SK-N-SH treated with all-trans-retinoic acid at 6 μM for 48 hours (cell line): ENCODE data around the gene TGFBRAP1.

Experiments
- ATAC-seq: fragments of 200-7000 bp; cut with Tn5 transposase; 3 replicates; pipeline ENCODE4 v1.9.1; 2020; ENCODE audit warnings: mild to moderate bottlenecking, moderate library complexity
- ARNTL ChIP-seq: fragments of 450-650 bp; formaldehyde crosslinking; IDR thresholded peaks from 2 replicates; pipeline ENCODE4 v1.5.0; 2020; ENCODE audit warnings: low read depth, mild to moderate bottlenecking, moderate library complexity, borderline replicate concordance
- BACH2 ChIP-seq: fragments of 250-450 bp; sonication (Bioruptor Pico); IDR thresholded peaks from 2 replicates; pipeline ENCODE4 v1.9.0; 2021; ENCODE audit warnings: mild to moderate bottlenecking, borderline replicate concordance
- CREB5 ChIP-seq: fragments of 250-450 bp; sonication (Bioruptor Pico); IDR thresholded peaks from 2 replicates; pipeline ENCODE4 v1.5.1; 2020; ENCODE audit warnings: low read depth, mild to moderate bottlenecking, moderate library complexity
- CSDC2 ChIP-seq: fragments of 250-450 bp; sonication (Bioruptor Pico); IDR thresholded peaks from 2 replicates; pipeline ENCODE4 v1.5.0; 2020; ENCODE audit warnings: mild to moderate bottlenecking, moderate library complexity
- ESRRG ChIP-seq: fragments of 250-450 bp; sonication (Bioruptor Pico); IDR thresholded peaks from 2 replicates; pipeline ENCODE4 v1.6.1; 2021; ENCODE audit warnings: mild to moderate bottlenecking
- GLIS3 ChIP-seq: fragments of 250-450 bp; sonication (Bioruptor Pico); IDR thresholded peaks from 2 replicates; pipeline ENCODE4 v1.5.0; 2020; ENCODE audit warnings: mild to moderate bottlenecking, moderate library complexity
- ISL1 ChIP-seq: fragments of 250-450 bp; sonication (Bioruptor Pico); IDR thresholded peaks from 2 replicates; pipeline ENCODE4 v2.1.2; 2022; ENCODE audit warnings: mild to moderate bottlenecking, moderate library complexity
- OSR1 ChIP-seq: fragments of 250-450 bp; sonication (Bioruptor Pico); IDR thresholded peaks from 2 replicates; pipeline ENCODE4 v1.8.0; 2022; ENCODE audit warnings: moderate library complexity, mild to moderate bottlenecking, inconsistent platforms
- PATZ1 ChIP-seq: fragments of 250-450 bp; sonication (Bioruptor Pico); IDR thresholded peaks from 2 replicates; pipeline ENCODE4 v1.8.0; 2020; ENCODE audit warnings: mild to moderate bottlenecking, moderate library complexity, borderline replicate concordance
- PPARA ChIP-seq: fragments of 250-450 bp; sonication (Bioruptor Pico); IDR thresholded peaks from 2 replicates; pipeline ENCODE4 v1.5.0; 2020; ENCODE audit warnings: mild to moderate bottlenecking, borderline replicate concordance
- RARB ChIP-seq: fragments of 250-450 bp; sonication (Bioruptor Pico); IDR thresholded peaks from 2 replicates; pipeline ENCODE4 v1.8.0; 2021; ENCODE audit warnings: mild to moderate bottlenecking, moderate library complexity
- SNAI2 ChIP-seq: fragments of 250-450 bp; sonication (Bioruptor Pico); IDR thresholded peaks from 2 replicates; pipeline ENCODE4 v1.5.0; 2020; ENCODE audit warnings: mild to moderate bottlenecking, moderate library complexity
- TOX ChIP-seq: fragments of 250-450 bp; sonication (Bioruptor Pico); IDR thresholded peaks from 2 replicates; pipeline ENCODE4 v1.8.0; 2021; ENCODE audit warnings: mild to moderate bottlenecking, moderate library complexity, borderline replicate concordance
- ZFP3 ChIP-seq: fragments of 250-450 bp; sonication (Bioruptor Pico); IDR thresholded peaks from 2 replicates; pipeline ENCODE4 v1.5.0; 2020; ENCODE audit warnings: mild to moderate bottlenecking, moderate library complexity
- ZNF70 ChIP-seq: fragments of 450-650 bp; formaldehyde crosslinking; IDR thresholded peaks from 2 replicates; pipeline ENCODE4 v1.5.0; 2020; ENCODE audit warnings: mild to moderate bottlenecking, moderate library complexity
- ZNF8 ChIP-seq: fragments of 450-650 bp; formaldehyde crosslinking; IDR thresholded peaks from 2 replicates; pipeline ENCODE4 v1.5.0; 2020; ENCODE audit warnings: mild to moderate bottlenecking, moderate library complexity
- TF ChIP-seq, protein P1 (sequence below): fragments of 250-450 bp; sonication (Bioruptor Pico); IDR thresholded peaks from 2 replicates; pipeline ENCODE4 v1.8.0; 2021; ENCODE audit warnings: low read depth, mild to moderate bottlenecking, moderate library complexity, borderline replicate concordance

Gene TGFBRAP1

DNA sequence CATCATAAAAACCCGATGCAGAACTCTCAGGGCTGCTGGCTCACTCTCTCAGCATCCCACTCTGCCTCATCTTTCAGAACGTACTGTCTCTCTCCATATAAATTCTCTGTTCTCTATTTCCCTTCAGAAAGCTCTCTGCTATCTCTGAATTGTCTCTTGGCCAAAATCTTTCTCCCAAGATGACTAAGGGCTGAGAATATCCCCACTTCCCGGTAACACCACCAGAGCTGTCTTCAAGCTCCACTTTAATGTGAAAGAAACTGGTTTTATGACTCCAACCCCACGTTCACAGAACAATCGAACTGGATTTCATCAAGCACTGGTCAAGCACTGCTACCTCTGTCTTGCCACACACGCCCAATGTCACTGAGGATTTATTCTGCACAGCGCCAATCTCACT is 22.4 kb downstream of the TGFBRAP1 start:
- TF ChIP-seq CSDC2 (CRISPR knock-in tag): no peak
- TF ChIP-seq OSR1 (CRISPR knock-in tag): no peak
- TF ChIP-seq ZNF8 (CRISPR knock-in tag): no peak
- no peak for TF ChIP-seq BACH2 (CRISPR knock-in tag)
- TF ChIP-seq TOX (CRISPR knock-in tag): no peak
- TF ChIP-seq, protein P1, sequence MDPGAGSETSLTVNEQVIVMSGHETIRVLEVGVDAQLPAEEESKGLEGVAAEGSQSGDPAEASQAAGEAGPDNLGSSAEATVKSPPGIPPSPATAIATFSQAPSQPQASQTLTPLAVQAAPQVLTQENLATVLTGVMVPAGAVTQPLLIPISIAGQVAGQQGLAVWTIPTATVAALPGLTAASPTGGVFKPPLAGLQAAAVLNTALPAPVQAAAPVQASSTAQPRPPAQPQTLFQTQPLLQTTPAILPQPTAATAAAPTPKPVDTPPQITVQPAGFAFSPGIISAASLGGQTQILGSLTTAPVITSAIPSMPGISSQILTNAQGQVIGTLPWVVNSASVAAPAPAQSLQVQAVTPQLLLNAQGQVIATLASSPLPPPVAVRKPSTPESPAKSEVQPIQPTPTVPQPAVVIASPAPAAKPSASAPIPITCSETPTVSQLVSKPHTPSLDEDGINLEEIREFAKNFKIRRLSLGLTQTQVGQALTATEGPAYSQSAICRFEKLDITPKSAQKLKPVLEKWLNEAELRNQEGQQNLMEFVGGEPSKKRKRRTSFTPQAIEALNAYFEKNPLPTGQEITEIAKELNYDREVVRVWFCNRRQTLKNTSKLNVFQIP: no peak
- TF ChIP-seq ESRRG (CRISPR knock-in tag): no peak
- no peak for ATAC-seq

DNA sequence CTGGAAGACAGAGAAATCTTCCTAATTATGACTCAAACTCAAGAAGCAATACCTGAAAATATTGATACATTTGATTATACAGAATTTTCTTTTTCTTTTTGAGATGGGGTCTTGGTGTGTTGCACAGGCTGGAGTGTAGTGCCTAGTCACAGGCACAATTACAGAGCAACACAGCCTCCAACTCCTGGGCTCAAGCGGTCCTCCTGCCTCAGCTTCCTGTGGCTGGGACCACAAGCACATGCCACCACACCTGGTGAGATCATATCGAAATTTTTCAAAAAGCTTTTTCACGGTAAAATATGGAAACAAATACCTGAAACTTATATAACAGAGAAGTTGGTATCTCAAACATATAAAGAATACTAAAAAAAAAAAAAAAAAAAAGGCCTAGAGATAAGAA is 27.9 kb downstream of the TGFBRAP1 start:
- TF ChIP-seq BACH2 (CRISPR knock-in tag) (no peak), ZNF70 (CRISPR knock-in tag) (no peak), CREB5 (CRISPR knock-in tag) (no peak), PPARA (CRISPR knock-in tag) (no peak), TOX (CRISPR knock-in tag) (no peak), ISL1 (CRISPR knock-in tag) (no peak), OSR1 (CRISPR knock-in tag) (no peak), RARB (CRISPR knock-in tag) (no peak), ESRRG (CRISPR knock-in tag) (no peak), PATZ1 (CRISPR knock-in tag) (no peak), ZFP3 (CRISPR knock-in tag) (no peak), GLIS3 (CRISPR knock-in tag) (no peak), SNAI2 (CRISPR knock-in tag) (no peak)
- TF ChIP-seq, protein P1: no peak
- no peak for ATAC-seq

- ATAC-seq: no peak
- TF ChIP-seq ARNTL (CRISPR knock-in tag) (no peak), RARB (CRISPR knock-in tag) (no peak), OSR1 (CRISPR knock-in tag) (no peak)
Observed at GRCh38 chr2:105299290-105299689, 30.2 kb downstream of the TGFBRAP1 start.

GRCh38 chr2:105298017-105298416 is 31.5 kb downstream of the TGFBRAP1 start:
- no peak for ATAC-seq
- TF ChIP-seq ESRRG (CRISPR knock-in tag) (no peak), ZFP3 (CRISPR knock-in tag) (peak; percentile 94)
- TF ChIP-seq, protein P1: no peak

DNA sequence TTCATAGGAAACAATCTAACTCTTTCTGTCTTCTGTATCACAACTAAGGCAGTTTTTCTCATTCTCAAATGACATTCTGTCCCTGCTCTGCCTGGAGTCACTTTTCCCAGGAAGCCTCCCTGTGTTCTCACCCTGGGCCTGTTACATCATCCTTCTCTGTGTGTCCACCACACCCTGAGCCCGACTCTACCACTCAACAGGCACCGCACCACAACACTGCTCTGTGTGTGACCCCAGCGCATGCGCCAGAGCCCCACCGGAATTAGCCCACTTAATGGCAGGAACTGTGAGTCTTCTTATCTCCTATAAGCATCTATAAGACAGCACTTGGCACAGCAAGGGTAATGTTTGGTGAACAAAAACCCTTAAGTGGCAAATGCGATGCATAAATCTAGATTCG is 32.3 kb downstream of the TGFBRAP1 start:
- ATAC-seq: no peak
- no peak for TF ChIP-seq RARB (CRISPR knock-in tag)
- no peak for TF ChIP-seq CREB5 (CRISPR knock-in tag)
- TF ChIP-seq ZNF8 (CRISPR knock-in tag): no peak
- TF ChIP-seq, protein P1: no peak
- TF ChIP-seq PATZ1 (CRISPR knock-in tag): no peak
- no peak for TF ChIP-seq PPARA (CRISPR knock-in tag)
